HG03103 (cell line): Measurements from ENCODE around the gene FIGLA.
"Not testable (repeated sequence)": the region's sequence is repeated elsewhere in the genome, so short reads cannot be mapped to it uniquely, and the experiment has no call there.

Experiments used
- ATAC-seq: cut with Tn5 transposase; IDR thresholded peaks from one replicate; pipeline ENCODE4 v1.9.1; 2021; ENCODE audit warnings: low read depth; ENCODE audit not compliant: unreplicated experiment

Gene FIGLA

DNA sequence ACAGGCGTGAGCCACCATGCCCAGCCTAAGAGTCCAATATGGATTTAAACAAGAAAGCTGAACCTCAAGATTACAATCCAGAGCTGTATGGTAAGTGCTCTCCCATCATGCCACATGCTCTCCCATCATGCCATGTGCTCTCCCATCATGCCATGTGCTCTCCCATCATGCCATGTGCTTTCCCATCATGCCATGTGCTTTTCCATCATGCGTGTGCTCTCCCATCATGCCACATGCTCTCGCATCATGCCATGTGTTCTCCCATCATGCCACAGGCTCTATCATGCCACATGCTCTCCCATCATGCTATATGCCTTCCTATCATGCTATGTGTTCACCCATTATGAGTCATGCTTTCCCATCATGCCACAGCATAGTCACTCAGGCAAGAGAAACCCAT is 43.2 kb downstream of the FIGLA start:
- ATAC-seq: no peak

DNA sequence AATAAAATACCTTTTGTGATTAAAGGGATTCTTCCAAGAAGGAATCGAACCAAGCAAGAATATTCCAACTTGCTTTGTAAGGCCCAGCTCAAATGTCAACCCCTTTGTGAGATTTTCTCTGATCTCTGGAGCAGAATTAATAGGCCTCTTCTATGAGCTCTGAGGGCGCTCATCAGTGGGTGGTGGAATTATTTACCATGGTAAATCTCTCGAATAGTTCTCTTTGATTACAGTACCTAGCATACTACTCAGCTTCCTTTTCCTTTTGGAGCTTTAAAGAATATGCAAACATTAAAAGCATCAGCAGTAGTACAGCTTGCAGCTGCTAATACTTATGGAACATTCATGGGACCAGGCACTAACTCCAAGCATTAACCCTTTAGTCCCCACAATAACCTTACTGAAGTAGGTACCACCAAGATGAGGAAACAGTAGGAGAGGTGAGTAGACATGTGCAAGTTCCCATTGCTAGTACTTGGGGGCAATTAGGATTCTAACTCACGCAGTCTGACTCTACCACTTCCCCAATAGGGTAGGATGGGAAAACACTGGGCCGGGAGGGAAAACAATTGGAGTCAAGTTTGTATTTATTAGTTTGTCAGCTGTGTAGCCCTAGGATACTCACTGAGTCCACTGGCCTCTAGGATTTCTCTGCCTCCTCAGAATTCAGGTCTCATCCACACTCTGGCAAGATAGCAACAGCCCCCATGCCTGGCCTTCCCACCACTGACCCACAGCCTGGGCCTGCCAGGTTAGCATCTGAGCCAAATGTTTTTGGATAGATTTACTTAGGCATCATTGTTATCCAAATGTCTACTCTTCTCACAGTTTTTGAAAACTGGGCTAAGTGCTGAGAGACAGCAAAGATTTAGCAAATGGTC is 44.1 kb downstream of the FIGLA start:
- no peak for ATAC-seq

DNA sequence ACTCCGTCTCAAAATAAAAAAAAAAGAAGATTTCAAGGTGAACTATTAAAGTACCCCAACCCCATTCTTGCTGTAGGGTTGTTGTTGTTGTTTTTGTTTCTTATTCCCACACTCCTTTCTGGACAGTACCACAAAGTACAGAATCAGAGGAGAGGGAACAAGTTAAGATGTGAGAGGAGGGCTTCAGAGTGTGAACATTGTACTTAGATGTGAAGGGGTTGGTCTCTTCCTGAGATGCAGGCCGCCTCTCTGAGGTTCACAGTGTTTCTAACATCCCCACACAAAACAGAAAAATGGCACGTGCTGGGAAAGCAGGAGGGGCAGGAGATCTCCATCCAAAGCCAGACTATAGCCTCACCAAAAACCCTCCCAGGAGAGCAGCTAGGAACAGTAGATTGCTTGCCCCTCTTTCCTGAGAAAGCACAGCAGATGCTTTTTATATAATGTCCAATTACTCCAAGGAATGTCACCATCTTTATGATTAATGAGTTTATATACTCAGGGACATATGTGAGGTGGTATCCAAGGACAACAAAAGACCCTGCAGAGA is 45.1 kb downstream of the FIGLA start:
- no peak for ATAC-seq

DNA sequence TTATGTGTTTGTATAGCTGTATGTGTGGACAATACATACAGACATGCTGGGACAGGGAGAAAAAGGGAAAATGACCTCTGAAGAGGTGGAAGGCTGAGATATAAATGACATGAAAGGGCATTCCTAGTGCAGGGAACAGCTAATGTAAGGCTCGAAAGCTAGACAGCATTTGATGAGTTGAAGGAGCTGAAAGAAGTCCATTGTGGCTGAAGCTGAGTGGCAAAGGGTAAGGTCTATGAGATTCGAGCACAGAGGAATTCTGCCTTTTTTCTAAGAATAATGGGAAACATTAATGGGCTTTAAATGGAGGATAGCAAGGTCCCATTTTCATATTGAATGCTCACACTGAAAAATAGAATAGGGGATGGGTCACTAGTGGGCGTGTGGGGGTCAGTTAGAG is 46.0 kb downstream of the FIGLA start:
- ATAC-seq: no peak

DNA sequence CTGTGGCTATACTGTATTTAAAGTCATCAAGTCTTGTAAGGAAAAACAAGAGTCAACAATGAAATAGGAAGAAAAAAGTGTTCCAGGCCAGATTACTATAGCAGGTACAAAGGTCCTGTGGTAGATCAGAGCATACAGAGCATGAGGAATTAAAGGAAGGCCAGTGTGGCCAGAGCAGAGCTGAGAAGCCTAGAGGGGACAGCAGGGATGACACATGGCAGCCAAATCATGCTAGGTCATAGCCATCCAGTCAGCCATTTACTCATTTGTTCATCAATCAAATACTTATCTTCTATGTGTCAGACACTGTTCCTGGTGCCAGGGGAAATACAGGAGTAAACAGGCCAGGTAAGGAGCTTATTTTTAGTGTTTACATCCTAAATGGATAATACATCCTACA is 46.8 kb downstream of the FIGLA start:
- ATAC-seq: no peak

DNA sequence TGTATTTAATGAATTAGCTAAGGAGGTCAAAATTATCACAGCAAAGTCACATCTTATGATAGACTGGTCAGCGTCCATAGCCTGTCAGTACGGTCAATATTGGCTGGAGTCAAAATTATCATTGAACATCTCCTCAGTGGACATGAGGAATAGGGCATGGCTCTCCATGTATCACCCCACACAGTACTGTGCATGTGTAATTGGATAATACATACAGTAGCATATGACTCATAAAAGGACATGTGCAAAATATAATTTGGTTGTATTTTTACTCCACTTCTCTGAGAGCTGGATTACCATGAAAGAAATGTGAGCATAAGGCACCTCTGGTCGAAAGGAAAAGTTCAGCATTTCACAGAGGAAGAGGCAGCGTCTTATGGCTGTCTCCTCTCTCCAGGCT is 47.4 kb downstream of the FIGLA start:
- no peak for ATAC-seq

DNA sequence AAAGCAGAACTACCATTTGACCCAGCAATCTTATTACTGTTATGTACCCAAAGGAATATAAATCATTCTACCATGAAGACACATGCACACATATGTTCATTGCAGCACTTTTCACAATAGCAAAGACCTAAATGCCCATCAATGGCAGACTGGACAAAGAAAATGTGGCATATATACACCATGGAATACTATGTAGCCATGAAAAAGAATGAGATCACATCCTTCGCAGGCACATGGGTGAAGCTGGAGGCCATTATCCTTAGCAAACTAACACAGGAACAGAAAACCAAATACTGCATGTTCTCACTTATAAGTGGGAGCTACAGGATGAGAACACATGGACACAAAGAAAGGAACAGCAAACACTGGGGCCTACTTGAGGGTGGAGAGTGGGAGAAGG is 51.0 kb downstream of the FIGLA start:
- not testable (repeated sequence) for ATAC-seq

DNA sequence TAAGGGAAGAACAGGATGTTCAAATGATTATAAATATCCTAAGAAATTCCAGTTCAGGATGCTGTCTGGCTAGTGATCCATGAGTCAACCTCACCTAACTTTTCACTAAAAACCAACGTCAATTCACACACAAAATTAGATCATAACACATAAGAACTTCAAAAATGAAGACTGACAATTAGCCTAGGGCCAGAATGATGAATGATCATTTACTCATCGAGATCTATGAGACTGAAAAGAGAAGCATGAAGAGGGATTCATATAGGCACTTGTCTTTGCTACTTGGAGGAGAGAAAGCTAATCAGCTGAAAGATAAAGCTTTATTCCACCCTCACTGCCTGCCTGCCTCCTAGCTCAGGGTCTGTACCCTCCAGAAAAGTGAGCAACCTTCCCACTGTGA is 52.3 kb downstream of the FIGLA start:
- no peak for ATAC-seq

DNA sequence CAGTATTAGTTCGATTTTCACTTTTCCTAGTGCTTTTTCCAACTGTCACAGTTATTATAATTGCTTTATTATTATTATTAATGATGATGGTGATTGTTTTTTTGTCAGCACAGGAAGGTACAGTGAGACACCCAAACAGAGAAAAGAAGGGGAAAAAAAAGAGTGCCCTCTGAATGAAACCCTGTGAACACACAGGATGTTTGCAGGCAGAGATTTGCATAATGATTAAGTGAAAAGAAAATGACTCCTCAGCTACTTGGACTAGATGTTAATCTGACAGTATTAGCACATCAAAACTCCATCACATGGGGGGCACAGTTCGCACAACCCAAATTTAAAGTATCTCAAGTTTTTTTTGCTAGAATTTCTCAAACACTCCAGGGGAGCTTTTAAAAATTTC is 55.4 kb downstream of the FIGLA start:
- no peak for ATAC-seq

DNA sequence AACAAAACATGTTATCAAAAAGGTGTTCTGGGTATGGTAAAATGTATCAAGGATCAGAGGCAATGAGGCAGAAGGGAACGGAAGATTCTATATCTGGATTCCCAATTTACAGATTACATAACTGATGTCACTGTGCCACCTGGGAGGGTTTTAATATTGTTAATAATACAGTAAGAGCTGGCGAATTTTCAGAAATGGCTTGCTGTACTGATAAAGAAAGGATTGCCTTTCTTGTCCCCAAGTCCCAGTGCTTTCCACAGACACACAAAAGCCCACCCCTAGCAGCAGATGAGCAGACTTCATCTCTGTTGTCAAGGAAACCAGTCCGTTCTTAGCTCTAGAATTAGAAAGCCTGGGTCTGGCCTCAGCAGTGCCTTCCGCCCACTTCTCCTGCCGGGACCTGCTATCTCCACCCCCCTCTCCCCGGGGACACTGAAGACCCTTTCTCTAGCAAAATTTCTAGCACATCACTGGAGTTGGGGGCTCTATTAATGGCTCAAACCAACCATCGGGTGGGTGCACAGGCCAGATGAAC is 56.7 kb downstream of the FIGLA start:
- no peak for ATAC-seq

DNA sequence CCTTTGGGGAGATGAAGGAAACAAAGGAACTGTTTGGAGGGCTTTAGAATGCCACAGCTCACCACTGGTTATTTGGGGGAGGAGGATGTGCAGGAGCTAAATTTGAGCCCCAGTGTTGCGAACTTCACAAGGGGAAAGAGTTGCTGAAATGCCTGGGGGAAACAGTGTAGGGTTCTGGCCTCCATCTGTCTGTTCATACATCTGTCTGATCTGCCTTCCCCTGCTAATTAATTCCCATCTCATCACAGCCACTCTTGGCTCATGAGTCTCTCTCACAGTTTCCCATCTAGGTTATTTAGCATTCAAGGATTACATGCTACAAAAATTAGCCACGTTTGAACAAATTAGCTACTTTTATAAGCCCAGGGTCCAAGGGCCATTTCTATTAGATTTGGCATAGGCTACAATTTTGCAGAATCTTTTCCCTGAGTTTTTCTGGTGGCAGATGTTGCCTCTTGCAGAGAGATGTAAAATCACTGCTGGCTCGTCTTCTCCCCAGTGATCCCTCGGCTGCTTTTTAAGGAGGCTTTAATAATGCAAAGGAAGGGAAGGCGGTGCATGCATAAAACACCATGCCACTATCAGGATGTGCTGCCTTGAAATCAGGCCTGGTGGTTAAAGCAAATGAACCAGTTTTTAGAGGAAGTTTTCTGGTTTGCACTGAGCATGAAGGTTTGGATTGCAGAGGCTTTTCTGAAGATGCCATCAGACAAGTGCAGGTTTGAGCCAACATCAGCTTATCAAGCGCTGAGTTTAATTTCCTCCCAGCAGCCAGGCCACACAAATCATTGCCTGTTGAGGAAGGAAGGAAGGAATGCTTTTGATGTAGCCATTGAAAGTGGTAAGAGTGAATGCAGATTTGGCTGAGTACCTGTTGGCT is 57.4 kb downstream of the FIGLA start:
- no peak for ATAC-seq

DNA sequence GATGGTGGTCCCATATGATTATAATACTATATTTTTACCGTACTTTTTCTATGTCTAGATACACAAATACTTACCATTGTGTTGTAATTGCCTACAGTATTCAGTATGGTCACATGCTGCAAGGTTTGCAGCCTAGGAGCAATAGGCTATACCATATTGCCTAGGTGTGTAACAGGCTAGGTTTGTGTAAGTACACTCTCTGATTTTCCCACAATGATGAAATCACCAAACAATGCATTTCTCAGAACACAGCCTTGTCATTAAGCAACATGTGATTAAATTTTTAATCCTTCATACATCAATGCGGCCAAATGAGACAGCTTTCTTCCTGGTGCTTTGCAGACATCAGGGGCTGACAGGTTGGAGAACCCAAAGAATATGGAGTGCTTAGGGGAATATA is 59.7 kb downstream of the FIGLA start:
- ATAC-seq: no peak

DNA sequence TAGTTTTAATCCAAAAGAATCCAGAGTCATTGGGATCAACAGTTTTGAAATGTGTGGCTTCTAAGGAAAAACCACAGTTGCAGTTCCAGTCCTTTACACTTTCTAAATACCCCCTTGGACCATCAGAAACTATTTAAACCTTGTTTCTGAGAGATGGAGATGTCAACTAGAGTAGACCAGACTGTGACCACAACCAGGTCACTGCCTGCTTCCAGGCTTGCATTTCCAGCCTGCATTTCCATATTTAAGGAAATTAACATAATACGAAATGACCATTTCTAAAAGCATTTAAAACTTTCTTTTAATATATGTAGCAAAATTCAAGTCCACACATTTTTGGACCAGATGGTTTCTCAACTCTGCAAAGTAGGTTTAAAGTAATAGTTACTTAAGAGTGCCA is 60.8 kb downstream of the FIGLA start:
- ATAC-seq: no peak

DNA sequence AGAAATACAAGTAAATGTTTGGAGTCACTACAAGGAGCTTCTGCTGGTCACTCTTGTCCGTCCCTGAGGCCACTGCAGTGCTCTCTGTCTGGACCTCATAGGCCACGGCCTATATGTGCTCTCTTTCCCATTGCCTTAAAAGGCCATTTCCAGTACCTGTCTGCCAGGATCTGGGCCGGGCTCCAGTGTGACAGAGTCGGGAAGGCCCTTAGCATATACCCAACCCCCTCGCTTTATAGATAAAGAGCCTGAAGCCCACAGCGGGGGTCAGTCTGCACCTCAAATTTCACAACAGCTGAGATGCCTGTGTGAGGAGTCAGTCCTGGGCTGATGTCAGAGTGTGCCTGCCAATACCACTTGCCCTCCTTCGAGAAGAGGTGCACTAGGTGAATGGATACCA is 62.3 kb downstream of the FIGLA start:
- no peak for ATAC-seq
